ENCODE results near the gene EML3. TPM values are rescaled to one million over a fixed set of nuclear protein-coding genes. Genes with fewer than 3 reads are reported as not detected.

The EML3 gene
- total and polyA plus RNA-seq, 2 of the 8 experiments (the other 6 are each of a cell fraction or from before 2014, with no cell fraction given), result 19.2 to 29.9 TPM

- peak in 1 of 2 experiments; percentile 74; a peak in 2 of 4 replicates for TF ChIP-seq SIN3A (conservative IDR thresholded peaks at IDR 0.05 in 1 of 2, IDR thresholded peaks at IDR 0.05 in 1 of 2; ENCODE audit: low read depth in 1 of 2, low read length in 2 of 2)
Measured at GRCh38 chr11:62593434-62594044, 19.0 kb downstream of the EML3 start (continued).
